GM19468 (cell line): ENCODE measurements around the gene DCAF15.
"Not testable (repeated sequence)": the region's sequence is repeated elsewhere in the genome, so short reads cannot be mapped to it uniquely, and the experiment has no call there.

Source experiments
- ATAC-seq: cut with Tn5 transposase; IDR thresholded peaks from one replicate; pipeline ENCODE4 v1.9.1; 2021; ENCODE audit warnings: mild to moderate bottlenecking, moderate library complexity, moderate number of reproducible peaks; ENCODE audit not compliant: unreplicated experiment; ENCODE audit errors: extremely low read depth

Gene DCAF15

GRCh38 chr19:13952154-13952930, at the start of gene DCAF15:
Gene DCAF15, plus strand, starts transcription at chr19:13952509. Its CDS starts 4 bp downstream, at chr19:13952513.
- peak; percentile 91 for ATAC-seq

GRCh38 chr19:13902993-13903555, 49.2 kb upstream of the DCAF15 start:
- ATAC-seq, result no peak

- ATAC-seq, result peak; percentile 76
These were observed 46.4 kb upstream of the DCAF15 start, which contains the start of the genes BRME1 and CC2D1A for GRCh38 chr19:13905634-13906520. Gene BRME1, minus strand, starts transcription at chr19:13906117. Its CDS starts 1,225 bp downstream, at chr19:13904892. Gene CC2D1A, plus strand, starts transcription at chr19:13906201. Its CDS starts 241 bp downstream, at chr19:13906442.

- ATAC-seq, result no peak
These were observed 45.8 kb upstream of the DCAF15 start for GRCh38 chr19:13906521-13906904.

- ATAC-seq, result no peak
These were observed 45.4 kb upstream of the DCAF15 start for GRCh38 chr19:13906910-13907309.

- no peak for ATAC-seq
These were observed 43.6 kb upstream of the DCAF15 start for GRCh38 chr19:13908674-13909073.

- ATAC-seq, result no peak
These were observed 42.9 kb upstream of the DCAF15 start for GRCh38 chr19:13909430-13909829.

GRCh38 chr19:13913352-13913751, 39.0 kb upstream of the DCAF15 start:
- no peak for ATAC-seq

- ATAC-seq, result no peak
These were observed 37.5 kb upstream of the DCAF15 start for GRCh38 chr19:13914777-13915176.

- no peak for ATAC-seq
These were observed 34.4 kb upstream of the DCAF15 start for GRCh38 chr19:13917888-13918406.

- no peak for ATAC-seq
These were observed 33.4 kb upstream of the DCAF15 start for GRCh38 chr19:13918726-13919411.

- no peak for ATAC-seq
These were observed 31.8 kb upstream of the DCAF15 start for GRCh38 chr19:13920524-13920923.

GRCh38 chr19:13920940-13921747, 31.2 kb upstream of the DCAF15 start:
- ATAC-seq, result no peak

- not testable (repeated sequence) for ATAC-seq
These were observed 30.2 kb upstream of the DCAF15 start for GRCh38 chr19:13922118-13922517.

GRCh38 chr19:13923194-13923987, 28.9 kb upstream of the DCAF15 start:
- no peak for ATAC-seq

- no peak for ATAC-seq
These were observed 26.3 kb upstream of the DCAF15 start for GRCh38 chr19:13926010-13926409.

- no peak for ATAC-seq
These were observed 25.6 kb upstream of the DCAF15 start for GRCh38 chr19:13926715-13927114.

GRCh38 chr19:13929340-13929739, 23.0 kb upstream of the DCAF15 start:
- no peak for ATAC-seq
